Smooth muscle cell of the brain vasculature (primary cell): ENCODE results near the gene ZNF862.
"Not testable (repeated sequence)": the region's sequence is repeated elsewhere in the genome, so short reads cannot be mapped to it uniquely, and the experiment has no call there.

ENCODE experiments used
- DNase-seq: peaks from one replicate; pipeline ENCODE4 v3.0.0-alpha.2; 2012; ENCODE audit warnings: low read depth, low spot score

The ZNF862 gene

DNA sequence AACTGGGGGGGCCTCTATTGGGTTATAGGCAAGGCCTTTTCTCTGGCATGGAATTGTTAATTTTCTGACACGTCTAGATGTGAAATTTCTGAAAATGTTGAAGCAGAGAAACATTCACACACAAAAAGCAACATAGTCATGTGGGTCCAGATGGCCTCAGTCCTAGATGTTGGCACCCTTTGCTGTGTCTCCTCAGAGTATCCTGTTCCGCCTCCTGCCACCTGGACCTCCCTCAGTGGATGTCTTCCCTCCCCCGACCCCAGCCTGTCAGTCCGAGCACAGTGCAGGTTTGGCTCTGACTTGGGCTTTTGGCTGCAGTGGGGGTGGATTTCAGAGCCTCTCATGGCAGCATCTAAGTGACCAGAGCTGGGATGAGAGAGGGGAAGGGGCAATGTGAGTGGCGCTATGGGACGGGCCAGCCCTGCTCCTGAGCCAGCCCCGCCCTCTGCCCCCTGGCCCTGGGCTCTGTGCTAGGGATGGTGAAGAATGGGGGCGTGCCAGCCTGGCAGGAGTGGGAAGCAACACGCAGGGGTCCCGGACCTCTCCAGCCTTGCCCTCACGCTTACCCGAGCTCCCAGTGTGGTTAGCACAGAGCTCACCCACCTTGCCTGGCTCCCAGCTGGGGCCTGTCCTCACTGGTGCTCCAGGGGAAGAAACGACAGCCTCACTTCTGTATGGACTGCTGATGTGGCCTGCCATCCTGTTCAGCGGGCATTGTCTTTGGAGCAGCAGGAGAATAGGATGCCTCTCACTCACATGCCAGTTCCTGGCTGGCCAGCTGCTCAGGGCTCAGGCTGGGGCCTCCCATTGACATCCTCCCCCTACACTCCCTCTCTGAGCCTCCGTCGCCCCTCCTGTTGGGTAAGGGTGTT lies 41.8 kb downstream of the ZNF862 start:
- no peak for DNase-seq

DNA sequence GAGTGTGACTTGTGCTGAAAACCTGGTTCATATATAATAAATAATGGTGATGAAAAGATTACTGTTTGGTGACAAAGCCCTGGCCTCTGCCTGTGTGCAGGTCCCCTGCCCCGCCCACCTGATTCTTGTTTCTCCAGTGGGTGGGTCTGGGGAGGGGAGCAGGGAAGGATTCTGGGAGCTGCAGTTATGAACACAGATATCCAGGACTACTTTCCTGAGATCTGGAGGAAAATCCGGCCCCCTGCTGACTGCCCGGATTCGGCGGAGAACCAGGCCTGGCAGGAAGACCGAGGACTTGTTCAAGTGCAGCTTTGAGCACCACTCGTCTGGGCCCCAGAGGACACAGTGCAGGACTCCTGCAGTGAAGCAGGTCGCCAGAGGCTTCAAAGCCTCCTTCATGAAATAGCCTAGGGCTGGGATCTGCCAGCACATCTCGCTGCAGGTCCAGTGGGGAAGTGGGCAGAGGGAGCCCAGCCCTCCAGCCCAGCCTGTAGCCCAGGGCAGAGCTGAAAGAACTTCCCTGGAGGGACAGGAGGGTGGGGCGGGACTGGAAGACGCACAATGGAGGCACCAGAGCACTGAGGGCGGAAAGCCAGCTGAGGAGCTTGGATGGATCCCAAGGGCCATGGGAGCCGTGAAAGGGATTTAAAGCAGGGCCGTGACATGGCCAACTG lies 42.6 kb downstream of the ZNF862 start:
- no peak for DNase-seq

DNA sequence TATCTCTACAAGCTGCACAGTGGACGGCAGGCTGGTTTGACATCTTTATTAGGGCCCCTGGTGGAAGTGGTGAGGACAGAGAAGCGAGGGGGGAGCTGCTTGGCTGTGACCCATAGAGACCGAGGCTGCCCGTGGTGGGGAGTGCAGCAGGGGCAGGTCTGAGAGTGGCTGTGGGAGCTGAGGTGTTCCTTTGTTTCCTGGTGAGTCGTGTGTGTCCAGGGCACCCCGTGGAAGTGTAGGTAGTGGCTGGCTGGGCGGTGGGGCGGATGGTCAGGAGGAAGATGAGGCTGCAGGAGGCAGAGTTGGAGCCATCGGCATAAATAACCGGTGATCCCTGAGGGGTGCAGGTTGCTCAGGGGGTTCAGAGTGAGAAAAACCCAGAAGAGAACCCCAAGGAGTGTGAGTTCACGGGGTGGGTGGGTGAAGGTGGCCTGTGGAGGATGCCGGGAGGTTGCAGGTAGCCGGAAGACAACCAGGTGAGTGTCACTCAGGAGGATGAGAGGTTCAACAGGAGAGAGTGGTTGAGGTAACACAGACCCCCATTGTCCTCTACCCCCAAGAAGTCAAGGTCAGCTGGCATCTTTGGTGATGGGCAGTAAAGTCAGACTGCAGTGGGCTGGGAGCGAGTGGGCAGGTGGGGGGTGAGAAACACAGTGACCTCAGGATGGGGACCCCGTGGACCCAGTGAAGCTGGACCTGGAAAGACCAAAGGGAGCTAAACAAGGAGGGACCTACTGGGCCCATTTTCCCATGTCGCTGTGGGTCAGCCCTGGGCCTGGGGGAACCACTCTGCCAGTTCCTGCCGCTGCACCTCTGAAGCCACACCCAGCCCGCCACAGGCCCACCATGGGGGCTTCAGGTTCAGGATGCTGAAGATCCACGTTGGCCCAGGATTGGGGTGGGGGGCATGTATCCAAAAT lies 43.4 kb downstream of the ZNF862 start:
- no peak for DNase-seq

DNA sequence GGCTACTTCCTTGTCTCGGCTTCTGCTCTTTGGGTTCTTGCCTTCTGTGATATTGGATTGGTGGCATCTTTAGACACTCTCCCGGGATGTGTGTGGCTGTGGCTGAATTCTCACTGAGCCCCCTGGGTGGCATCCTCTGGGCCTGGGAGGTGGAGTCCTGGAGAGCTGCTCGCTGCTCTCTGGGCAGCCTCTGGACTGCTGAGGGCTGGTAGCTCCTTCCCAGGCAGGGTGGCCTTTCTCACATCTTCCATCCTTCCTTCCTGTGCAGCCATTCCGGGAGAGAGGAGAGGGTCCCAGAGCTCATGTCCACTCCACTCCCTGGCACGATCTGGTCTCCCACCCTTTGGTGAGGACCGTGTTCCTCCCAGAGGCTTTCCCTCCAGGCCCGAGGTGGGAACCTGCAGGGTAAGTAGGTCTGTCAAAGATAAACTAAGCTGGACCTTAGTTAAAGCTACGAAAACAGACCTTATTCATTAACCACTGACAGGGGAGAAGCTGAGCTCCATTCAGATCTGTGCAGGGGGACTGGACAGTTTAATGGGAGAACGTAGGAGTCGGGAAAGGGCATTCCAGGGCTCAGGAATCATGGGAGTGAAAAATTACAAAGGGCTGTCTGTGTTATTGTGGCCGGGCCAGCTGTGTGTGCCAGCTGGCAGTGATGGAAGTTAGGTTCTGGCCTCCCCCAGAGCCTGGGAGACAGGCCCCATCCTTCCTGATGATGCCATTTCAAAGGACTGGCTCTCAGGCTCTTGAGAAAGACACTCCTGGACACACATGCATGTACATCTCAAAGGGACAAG lies 44.3 kb downstream of the ZNF862 start:
- no peak for DNase-seq

DNA sequence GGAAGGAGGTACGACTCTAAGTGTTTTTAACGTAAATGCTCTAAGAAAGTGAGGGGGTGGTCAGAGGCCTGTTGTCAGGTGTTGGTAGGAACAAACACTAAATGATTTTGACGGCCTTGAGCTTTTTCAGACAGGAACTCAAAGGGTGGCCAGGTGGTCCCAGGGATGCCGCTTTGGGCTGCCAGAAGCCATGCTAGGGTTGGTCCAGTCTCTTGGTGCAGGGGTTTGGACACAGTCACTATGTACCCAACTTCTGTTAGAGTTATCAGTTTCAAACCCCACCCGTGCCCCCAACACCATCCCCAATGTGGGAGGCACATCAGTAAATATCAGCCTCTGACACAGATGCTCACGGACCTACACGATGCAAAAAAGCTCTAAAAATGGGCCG lies 44.9 kb downstream of the ZNF862 start:
- no peak for DNase-seq

DNA sequence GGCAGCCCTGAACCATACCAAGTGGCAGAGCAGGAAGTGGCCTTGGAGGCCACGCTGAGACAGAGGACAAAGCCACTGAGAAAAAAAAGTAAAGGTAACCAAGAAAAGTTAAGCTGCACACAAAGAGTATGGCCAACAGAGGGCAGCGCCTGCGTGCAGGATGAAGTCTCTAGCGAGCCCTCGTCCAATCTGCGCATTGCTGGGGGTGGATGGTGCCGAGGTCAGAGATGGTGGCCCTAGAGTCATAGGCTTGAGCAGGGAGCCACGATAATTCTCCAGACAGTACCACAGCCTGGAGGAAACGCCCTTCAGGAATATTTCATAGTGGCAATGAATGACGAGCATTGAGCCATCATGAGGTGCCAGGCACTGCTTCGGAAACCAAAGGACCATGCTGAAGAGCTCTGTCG lies 45.3 kb downstream of the ZNF862 start:
- DNase-seq: no peak

DNA sequence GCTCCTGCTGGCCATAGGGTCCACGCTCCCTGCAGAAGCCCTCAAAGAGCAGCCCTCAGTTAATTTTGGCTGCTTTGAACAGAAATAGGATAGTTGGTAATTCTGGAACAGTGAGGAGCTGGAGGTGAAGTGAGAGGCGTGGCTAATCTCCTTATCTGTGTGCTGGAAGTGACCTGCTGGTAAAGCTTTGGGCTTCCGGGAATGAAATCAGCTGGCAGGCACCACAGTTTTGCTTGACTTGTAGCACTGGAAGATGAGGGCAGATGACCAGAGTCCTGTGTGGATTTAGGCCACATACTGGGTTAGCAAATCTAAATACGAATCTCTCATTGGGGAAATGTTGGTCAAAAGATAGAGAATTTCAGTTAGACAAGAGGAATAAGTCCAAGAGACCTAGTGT lies 45.8 kb downstream of the ZNF862 start:
- DNase-seq: no peak

DNA sequence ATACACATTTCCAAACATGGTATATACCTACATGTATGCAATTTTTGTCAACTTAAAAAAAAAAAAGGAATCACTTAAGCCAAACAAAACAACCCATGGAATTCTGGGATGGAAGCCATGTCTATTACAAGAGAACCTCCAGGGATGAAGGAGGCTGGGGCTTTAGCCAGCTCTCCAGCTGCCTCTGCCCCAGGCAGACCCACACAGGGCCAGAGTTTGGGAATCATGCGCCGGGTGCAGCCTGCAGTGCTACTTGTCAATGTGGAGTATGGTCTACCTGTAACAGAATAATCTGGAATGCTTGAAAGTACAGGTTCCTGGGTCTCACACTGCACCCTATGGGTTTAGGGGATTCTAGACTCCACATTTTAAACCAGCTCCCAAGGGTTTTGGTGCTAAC lies 46.4 kb downstream of the ZNF862 start:
- no peak for DNase-seq

DNA sequence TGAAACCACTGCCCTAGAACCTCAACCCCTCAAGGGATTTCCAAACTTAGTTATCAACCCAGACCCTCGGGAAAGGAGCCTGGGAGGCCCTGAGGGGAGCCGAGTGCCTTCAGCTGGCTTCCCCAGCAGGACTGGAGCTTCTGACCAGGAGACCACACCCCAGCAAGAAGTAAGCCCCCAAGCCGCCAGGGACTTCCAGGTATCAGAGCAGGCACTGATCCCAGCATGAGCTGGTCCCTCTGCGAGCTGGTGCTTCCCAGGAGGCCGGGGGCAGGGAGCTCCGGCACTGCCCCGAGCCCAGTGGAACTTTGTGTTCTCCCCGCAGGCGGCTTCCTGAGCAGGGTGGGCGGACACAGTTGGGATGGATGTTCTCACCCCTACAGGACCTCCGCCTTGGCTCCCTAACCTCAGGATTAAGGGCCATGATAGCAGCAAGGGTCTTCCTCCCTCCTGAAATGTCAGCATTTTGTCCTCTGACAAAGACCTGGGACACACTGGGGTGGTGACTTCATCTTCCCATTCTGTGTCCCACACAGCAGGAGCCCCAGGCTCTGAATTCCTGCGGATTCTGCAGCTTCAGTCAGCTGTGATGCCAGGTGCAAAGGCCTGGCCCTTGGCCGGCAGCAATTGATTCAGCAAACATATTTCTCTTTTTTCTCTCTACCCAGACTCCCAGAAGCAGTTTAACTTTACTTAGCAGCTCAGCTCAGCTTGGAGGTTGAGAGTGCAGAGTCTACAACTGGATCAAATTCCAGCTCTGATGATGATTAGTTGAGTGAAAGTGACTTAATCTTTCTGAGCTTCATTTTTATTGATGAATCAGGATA lies 47.2 kb downstream of the ZNF862 start:
- DNase-seq: peak; percentile 70

DNA sequence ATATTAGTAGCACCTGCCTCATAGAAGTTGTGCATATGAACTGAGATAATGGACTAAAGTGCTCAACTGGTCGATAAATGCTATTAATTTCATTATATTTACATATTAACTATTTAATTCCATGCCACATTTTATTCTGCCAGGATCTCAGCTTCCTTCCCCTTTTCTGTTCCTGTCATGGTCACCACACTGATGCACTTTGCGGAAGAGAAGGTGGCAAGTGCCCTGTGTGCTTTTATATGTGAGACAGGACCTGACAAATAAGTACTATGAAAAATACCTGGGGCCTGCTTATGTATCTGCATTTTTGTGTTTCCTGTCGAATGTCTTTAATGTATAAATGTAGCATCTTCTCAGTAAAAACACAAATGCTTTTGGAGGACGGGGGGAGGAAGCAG lies 47.8 kb downstream of the ZNF862 start:
- DNase-seq: no peak

DNA sequence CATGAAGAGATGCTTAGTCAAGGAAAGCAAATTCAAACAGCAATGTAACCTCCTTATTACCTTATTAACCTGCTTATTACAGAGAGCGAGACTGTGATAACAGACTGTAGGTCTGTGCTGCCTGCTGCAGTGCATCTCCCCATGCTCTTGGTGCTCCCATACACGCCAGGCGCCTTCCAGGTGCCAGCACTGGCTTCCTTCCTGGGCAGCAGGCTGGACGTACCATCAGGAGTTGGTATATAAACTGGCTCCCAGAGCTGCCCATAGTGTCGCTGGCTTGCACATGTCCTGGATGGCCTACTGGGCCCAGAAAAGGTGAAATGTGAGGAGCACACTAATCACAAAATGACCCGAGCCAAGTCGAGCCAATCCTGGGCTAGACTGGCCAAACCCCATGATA lies 49.1 kb downstream of the ZNF862 start:
- no peak for DNase-seq

DNA sequence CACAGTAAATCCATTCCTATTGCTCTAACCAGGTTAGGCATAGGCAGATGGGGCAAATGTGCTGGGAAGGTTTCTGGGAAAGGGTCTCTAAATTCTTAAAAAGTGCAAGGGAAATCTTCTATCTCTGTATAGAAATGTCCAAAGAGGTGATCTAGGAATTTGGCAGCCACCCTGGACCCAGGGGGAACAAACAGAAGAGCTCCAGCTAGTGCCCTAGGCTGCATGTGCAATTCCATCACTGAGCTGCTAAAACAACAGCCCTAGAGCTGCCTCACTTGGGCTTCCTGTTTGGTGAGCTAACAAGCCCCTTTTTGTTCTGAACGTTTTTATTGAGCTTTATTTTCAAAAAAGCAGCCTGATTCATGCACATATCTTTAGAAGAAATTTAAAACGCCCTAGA lies 52.5 kb downstream of the ZNF862 start:
- not testable (repeated sequence) for DNase-seq

DNA sequence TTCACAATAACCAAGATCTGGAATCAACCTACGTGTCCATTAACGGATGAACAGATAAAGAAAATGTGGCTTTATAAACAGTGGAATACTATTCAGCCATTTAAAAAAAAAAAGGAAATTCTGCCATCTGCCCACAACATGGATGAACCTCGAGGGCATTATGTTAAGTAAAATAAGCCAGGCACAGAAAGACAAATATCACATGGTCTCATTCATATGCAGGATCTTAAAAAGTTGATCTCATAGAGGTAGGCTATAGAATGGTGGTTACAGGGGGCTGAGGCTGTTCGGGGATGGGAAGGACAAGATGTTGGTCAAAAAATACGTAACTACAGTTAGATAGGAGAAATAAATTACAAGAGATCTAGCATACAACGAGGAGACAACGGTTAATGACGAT lies 56.8 kb downstream of the ZNF862 start:
- not testable (repeated sequence) for DNase-seq

DNA sequence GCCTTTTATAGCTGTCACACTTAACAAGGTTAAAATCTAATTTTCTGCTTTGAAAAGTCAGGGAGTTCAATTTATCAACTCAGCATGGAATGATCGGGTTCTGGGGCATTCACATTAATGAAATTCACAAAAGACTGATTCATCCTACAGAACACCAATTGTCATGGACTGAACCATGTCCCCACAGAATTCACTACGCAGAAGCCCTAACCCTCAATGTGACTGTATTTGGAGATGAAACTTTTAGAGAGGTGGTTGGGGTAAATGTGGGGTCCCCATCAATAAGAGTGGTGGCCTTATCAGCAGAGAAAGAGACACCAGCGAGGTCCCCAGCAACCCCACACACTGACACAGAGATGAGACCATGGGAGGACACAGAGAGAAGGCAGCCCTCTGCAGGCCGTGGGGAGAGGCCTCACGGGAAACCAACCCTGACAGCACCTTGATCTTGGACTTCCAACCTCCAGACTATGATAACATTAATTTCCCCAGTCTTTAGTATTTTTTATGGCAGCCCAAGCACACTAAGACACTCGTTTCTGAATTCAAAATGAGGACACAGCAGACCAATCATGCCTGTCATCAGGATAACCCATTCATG lies 69.7 kb downstream of the ZNF862 start:
- DNase-seq: not testable (repeated sequence)

DNA sequence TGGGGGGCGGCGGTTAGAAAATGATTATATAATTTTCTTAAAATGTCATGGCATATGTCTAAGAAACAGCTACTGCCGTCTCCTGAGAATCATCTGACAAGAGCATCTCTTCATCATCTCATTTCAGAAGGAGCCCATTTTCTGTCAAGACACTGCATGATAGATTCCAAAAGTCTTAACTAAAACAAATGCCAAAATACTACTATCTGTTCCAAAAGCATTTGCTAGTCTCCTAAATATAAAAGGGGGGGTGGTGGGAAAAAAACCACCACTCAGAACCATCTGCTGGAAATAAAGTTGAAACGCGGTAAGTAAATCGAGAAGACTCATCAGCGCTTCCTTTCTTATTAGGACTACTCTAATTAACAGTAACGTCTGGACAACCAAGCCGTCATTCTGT lies 72.0 kb downstream of the ZNF862 start:
- DNase-seq: not testable (repeated sequence)

DNA sequence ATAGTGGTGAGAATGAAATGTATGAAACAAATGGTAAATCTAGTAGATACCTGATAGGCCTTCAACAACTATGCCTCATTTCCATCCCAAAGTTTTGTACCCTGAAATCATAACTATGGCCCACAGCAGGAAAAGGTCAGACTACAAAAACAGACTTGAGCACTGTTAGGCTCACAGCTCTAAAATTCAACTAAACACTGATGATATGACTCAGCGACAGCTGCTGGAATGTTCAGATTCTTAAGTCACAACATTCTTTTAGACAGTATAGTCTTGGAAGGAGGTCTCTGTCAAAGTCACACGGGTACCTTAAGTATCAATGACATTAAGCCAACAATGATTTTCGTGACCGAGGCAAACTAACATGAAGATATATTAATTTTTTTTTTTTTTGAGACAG lies 74.0 kb downstream of the ZNF862 start:
- peak; percentile 18 for DNase-seq
